ENCODE results near the gene PSMA7.

Gene PSMA7

DNA sequence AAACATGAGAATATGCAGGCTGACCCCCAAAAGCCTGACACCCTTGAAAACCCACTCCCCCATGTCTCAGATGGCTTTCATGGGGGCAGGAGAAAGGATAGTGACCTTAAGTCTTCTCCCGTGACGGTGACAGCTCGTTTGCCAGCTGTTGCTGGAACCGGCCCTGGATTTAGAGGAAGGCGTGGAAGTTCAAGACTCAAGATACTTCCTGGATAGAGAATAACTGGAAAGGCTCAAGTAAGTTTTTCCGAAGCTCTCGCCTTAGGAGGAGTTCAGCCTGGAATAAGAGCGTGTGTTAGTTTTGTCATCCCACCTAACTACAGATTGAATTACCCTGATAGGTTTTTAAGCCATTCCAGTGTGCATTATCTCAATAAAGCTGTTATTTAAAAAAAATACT lies 28.1 kb upstream of the PSMA7 start:
- DNase-seq: no peak

DNA sequence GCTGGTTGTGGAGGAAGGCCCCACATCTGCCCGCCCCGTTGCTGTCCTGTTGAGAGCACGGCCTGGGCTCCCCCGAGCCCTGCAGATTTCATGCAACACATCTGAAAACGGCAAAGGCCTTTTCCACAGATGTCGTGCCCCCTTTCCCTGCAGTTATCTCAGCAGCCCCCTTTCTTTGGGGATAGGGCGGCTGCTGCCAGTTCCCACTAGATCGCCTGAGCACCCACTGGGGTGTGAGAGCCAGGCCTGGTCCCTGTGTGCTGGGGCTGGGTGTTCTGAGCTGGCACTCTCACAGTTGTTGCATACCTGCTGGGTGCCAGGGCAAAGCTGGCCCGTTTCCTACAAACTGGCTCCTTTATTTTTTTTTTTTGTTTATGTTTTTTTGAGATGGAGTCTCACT lies 27.3 kb upstream of the PSMA7 start:
- no peak for DNase-seq

DNA sequence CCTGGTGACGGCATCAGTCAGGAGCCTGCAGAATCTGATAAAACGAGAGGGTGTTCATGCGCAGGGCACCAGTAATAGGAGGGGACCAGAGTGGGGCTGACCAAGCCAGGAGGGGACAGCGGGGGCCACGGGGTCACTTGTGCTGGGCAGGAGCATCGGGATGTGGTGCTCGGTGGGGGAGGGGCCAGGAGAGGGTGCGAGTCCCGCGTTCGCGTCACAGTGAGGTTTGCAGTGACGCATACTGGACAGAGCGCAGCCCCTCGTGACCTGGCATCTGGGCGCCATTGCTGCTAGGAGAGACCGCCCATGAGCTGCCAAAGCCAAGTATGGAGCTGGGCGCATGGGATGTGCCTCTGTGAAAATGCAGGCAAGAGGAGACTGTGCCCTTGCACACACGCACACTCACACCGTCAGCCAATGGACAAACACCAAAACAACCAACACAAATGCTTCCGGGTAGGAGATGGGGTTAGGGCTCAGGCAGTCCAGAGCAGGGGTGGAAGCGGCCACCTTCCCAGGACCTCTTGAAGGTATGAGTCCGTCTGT lies 25.8 kb upstream of the PSMA7 start:
- no peak for DNase-seq

DNA sequence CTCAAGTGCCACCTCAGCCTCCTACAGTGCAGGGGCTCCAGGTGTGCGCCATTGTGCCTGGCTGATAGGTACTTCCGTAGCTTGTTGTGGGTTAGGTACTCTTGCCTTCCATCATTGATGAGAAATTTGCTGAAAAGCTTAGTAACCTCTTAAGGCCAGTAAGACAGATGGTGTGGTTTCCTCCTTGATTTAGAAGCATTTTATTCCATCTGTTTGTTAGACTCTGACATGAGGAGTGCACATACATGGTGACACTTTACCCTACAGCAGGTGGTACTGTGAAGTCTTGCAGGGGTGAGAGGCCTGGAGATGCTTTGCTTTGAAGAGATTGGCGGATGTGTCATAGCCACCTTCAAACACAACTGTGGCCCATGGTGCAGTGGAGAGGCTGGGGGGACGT lies 24.9 kb upstream of the PSMA7 start:
- no peak for DNase-seq

DNA sequence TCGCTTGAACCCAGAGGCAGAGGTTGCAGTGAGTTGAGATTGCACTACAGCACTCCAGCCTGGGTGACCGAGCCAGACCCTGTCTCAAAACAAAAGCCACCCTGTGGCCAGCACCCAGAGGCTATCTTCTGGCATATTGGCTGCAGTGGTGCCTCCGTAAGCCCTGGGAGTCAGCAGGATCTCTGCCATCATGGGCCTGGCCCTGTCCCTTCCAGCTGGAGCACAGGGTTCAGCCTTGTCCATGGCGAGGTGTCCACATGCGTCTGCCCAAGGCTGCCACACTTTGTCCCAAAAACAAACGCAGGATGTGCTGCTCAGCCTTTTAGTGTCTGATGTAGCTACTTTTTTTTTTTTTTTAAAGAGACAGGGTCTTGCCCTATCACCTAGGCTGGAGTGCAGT lies 24.3 kb upstream of the PSMA7 start:
- no peak for DNase-seq

DNA sequence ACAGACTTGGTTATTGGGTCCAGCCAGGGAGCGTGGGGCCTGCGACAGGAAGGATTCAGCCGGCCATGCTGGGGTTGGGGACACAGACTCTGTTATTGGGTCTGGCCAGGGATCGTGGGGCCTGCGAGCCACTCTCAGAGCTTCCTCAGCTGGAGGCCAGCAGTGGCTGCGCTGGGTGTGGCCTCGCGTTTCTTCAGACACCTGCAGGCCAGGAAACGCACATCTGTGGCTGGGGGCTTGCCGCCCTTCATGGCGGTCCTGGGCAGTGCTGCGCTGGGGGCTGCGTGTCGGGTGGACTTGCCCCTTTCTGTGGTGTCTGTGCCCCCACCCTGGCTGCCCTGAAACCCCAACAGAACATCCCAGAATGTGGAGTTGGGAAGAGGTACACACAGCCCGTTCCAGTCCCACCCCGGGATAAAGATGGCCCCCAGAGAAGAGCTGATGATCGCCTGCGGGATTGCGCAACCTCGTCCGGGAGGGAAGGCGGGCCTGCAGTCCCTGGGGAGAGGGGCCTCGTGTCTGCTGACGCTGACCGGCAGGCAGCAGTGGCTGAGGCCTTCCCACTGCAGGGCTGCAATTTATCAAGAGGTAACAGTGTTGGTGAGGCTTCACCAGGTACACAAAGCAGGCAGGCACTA lies 22.7 kb upstream of the PSMA7 start:
- no peak for DNase-seq

DNA sequence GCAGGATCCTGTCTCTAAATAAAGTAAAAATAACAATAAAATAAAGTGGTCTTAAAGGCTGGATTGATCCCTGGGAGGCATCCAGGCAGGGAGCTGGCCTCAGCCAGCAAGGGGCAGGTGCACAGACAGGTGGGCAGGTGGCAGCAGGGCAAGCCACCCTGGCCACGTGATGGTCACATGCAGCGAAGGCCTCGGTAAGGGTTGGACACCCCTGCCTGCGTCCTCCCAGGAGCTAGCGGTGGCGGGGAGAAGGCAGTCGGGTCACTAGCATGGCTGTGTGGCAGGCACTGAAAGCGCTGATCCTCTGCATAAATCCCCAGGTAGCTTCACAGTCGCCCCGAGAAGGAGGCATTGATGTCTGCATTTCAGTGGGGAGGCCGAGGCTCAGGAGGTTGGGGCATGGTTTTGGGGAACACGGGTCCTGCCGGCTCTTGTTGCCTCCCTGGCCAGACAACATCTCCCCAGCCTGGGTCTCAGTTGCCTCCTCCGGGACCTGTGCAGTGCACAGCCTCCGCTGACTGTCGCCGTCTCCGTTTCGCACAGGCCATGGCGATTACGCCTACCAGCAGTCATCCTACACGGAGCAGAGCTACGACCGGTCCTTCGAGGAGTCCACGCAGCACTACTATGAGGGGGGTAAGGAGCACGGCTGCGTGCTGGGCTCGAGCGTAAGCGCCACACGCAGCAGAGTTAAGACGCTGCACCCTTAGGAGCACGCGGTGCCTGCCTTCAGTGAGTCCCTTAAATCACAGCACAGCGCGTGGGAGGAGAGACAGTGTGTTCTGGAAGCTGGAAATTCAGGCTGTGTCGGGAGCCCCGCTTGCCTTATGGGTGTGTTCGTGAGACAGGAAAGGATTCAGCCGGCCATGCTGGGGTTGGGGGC lies 21.9 kb upstream of the PSMA7 start:
- DNase-seq: no peak

DNA sequence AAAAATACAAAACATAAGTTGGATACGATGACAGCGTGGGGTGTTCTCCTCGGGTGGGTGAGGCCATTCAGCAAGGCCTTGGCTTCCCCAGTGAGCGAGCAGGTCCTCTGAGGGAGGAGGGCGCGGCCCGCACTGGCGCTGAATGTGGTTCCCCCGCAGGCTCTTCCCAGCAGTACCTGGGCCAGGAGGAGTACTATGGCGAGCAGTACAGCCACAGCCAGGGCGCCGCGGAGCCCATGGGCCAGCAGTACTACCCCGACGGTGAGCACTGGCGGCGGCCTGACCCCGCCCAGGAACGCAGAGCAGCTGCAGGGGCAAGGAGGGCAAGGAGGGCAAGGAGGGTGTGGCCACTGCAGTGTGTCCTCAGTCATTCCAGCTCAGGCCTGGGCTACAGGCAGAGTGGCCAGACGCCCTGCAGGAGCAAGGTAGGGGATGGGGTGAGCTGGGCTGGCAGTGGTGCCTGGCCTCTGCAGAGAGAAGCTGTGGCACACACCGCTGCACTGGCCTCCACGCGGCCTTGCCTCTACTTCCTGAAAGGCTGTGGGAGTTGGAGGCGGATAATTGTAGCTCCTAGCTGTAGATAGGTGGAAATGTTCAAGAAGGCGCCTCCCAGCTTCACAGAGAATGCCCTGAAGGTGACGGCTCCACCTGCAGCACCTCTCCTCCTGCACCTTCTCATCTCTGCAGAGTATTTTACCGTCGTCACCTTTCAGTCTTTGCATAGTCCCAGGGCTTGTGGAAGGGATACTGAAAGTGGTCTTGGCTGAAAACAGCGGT lies 21.0 kb upstream of the PSMA7 start:
- no peak for DNase-seq

DNA sequence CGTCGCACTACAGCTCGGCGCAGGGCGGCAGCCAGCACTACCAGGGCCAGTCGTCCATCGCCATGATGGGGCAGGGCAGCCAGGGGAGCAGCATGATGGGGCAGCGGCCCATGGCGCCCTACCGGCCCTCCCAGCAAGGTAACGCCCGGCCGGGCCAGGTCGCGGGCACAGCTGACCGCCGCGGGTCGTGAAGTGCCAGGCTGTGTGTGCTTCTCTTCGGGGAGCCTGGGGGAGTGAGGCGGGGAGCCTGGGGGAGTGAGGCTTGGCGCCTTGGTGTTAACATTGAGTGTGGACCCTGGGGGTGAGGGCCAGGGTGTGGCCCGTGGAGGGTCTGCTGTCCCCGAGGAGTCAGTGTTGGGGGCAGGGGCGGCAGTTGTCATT lies 20.3 kb upstream of the PSMA7 start:
- no peak for DNase-seq

DNA sequence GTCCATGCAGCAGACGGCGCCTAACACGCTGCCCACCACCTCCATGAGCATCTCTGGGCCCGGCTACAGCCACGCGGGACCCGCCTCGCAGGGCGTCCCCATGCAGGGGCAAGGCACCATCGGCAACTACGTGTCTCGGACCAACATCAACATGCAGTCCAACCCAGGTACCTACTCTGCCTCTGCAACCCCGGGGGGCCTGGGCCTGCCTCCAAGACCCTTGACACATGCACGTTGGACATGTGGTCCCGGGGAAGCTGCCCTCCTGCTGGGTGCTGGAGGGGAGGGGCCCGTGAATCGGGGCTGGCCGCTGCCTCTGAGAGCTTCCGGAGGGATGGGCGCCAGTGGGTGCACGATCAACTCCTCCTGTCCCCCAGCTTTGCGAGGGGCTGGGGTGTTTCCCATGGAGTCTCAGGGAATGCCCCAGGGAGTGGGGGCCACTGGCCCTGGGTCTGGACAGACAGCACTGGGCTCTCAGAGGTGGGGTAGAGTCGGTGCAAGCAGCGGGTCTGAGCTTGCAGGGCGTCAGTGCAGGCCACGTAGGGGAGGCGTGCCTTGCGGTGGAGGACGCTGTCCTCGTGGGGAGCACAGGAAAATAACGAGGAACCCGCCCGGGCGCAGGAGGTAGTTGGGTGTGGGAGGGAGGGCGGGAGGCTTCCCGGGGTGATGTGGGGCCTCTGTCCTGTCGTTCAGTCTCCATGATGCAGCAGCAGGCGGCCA lies 19.7 kb upstream of the PSMA7 start:
- no peak for DNase-seq

DNA sequence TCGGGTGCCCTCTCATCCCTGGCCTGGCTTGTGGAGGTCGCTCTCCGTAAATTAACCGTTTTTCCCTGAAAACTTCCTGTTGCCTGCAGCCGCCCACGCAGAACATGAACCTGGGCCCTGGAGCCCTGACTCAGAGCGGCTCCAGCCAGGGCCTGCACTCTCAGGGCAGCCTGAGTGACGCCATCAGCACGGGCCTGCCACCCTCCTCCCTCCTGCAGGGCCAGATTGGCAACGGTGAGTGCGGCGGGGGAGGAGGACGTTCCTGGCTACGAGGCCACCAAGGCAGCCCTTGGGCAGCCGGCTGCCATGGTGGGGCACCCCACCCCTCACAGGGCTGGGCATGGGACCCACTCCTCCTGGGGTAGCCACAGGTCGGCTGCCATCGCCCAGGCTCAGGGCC lies 18.2 kb upstream of the PSMA7 start:
- no peak for DNase-seq

DNA sequence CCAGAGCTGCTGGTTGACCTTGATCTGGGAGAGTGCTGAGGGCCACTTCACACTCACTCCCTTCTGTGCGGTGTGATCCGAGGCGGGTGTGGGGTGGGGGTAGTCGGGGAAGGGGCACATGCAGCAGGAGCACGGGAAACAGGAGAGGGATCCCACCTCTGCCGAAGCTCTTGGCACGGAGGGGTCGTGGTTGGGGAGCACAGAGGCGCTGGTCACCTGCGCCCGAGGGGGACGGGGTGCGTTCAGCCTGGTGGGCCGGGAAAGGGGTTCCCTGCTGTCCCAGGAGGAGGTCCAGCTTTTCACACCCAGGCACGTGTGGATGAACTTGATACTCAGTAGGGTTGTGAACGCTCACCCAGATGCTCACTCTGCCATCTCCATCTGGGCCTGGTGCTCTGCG lies 17.7 kb upstream of the PSMA7 start:
- no peak for DNase-seq

DNA sequence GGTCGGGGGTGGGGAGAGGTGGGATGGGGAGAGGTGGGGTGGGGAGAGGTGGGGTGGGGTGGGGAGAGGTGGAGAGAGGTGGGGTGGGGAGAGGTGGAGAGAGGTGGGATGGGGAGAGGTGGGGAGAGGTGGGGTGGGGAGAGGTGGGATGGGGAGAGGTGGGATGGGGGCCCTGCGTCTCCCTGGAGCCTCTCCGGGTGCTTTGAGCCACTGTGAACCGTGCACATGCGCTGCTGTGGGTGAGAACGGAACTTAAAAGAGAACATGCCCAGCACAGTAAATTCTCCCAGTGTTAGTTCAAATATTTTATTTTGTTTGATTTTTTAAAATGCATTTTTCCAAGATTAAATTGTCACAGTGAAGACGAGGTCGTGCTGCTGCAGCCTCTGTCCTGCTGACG lies 17.1 kb upstream of the PSMA7 start:
- no peak for DNase-seq

DNA sequence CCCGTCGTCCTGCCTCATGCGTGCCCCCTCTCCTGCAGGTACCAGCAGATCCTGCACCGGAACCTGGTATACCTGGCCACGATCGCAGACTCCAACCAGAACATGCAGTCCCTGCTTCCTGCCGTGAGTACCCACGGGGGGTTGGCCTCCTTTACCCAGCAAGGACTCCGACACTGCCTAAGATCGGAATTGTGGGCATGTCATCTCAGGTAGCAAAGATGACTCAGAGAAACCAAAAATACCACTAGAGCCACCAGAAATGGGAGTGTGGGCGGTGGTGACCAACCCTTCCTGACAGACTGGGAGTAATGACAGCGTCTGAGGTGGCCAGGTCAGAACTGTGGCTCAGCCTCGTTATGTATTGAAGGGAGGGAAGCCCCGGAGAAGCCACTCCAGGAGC lies 16.6 kb upstream of the PSMA7 start:
- no peak for DNase-seq

DNA sequence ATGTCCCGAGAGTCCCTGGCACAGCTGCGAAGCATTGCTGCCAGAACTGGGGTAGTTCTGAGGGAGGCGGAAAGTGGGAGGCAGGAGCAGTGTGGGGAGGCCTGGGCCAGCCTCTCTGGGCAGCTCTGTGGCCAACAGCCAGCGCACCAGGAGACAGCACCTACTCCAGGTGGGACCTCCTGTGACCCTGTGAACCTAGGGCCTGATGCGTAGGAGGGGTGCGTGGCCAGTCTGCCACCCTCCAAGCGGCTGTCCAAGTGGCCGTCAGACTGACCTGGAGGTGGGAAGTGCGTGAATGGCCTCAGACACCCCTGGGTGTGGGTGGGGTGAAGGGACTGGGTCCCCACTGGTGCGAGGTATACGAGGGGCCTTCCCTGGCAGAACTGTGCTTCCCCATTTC lies 15.9 kb upstream of the PSMA7 start:
- no peak for DNase-seq

DNA sequence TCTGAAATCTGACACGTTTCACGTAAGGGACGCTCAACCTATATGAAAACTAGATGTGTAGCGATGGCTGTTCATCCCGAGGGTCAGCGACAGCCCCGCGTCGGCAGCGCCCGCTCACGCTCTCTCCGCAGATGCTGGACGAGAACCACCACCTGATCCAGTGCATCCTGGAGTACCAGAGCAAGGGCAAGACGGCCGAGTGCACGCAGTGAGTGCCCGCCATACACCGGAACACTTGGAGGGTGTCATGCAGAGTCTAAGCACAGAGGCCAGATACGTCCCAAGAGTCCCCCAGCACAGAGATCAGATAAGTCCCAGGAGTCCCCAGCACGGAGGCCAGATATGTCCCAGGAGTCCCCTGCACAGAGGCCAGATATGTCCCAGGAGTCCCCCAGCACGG lies 15.3 kb upstream of the PSMA7 start:
- DNase-seq: no peak

DNA sequence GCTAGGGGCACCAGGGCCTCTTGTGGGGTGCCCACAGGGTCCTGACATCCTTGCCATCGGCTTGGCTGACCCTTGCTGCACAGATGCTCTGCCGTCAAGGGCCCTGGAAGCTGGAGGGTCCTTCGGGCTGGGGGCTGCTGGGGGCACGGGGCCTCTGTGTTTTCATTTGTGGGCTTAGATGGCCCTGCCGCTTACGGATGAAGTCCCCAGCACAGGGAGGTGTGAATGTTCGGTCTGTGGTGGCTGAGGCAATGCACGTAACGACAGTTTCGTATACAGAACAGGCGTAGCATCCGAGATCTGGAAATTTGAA lies 14.8 kb upstream of the PSMA7 start:
- no peak for DNase-seq

DNA sequence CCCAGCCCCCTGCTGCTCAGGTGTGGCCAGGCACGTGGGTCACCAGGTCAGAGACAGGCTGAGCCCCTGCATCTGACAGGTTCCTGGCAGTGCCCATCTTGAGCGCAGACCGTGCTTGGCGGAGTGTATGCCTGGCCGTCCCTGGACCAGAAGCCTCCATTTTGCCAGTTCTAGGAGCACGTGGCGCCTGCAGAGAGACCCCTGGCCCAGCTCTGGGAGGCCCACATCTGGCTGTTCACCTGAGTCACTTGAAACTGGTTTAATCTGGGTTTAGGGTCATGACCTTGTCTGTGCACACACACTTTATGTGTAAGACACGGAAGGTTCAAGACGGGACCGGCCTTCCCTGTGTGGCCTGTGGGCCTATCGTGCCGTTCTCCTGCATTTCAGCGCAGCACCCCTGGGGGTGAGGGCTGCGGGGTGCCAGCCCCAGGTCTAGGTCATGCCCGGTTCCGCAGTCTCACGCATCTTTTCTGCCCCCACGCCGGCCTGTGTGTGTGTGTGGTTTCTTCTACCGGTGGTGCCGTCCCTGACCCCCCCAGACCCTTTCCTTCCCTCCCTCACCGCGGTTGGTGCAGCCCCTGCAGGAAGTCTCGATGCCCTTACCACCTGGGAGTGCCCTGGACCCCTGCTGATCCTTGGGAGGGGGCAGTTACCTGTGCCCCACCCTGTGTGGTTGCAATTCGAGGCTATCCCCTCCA lies 14.3 kb upstream of the PSMA7 start:
- no peak for DNase-seq

DNA sequence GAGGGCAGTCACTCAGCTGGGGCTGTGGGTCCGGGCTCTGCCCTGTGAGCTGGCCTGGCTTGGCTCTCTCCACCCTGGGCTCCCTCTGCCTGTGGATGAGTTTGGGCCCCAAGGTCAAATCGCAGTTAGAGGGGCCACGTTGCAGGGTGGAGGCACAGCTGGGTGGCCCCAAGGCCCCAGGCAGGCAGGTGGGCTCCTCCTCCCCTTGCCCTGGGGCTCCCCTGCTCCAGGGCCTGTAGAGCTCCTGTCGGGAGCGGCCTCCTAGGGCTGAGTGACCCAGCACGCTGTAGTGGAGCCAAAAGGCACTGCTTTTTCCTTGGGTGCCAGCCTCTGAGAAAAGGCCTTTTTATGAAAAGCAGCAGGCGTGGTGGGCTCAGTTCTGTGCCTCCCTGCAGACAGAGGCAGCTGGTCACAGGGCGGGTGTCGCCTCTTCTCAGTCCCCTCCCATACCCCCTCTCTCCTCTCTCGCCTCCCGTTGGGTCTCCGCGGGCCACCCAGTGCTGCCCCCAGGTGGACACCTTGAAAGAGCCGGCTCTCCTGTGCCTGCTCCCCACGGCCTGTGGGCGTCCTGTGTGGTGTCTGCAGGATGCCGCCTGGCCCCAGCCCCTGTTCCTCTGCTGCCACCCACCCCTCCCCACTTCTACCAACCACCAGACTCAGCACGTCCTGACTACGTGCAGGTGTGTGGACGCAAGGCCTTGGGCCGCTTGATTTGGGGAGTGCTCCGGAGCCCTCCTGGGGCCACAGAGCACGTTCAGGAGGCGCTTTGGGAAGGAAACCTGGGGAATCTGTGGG lies 13.6 kb upstream of the PSMA7 start:
- DNase-seq: no peak

DNA sequence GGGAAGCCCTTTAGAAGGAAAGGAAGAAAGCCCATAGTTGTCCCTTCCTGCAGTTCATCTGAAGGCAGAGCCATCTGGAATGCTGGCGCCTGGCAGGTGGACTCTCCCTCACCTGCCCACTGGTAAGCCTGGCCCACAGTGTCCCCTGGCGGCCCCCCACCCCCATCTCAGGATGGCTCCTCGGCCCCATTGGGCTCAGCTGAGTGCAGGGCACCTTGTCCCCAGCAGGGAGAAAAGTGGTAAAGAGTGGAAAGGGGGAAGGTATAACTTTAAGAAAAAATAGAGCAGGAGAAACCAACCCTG lies 13.0 kb upstream of the PSMA7 start:
- DNase-seq: no peak

DNA sequence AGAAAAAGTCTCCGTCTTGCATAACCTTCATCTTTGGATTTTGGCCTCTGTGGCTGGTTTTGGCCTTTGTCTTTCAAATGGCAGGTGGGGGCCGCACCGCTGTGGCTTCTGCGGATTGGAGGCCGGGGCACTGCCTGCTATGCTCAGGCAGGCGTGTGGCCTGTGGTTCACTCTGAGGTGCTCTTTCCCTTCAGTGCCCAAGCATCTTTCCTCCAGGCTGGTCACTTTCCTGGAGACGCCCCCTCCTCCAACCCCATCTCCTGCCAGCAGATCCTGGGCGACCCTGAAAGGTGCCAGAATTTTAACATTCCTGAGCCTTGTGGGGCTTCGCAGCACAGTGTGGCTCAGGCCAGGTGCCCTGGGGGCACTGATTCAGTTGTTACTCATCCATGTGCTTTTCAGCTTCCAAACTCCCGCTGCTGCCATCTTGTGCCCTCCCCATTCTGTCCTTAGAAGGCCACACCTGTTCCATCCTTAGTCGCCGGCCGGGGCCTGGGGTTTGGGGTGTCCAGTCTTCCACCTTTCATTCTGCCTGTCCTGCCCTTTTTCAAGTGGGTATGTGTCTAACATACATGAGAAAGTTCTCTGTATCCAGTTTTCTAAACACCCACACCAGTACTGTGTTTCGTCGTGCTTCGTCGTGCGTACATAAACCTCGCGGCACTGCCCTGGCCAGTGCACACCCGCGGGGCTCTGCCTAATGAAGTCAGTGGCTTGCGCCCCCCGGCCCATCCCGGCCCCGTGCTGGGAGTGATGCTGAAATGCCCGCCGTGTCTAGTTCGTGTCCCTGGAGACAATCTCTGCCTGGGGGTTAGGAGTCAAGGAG lies 12.4 kb upstream of the PSMA7 start:
- no peak for DNase-seq

Measured in NCI-H187 (cell line).